ENCODE measurements around the gene CYP1A1.
"Not testable (repeated sequence)": the region's sequence is repeated elsewhere in the genome, so short reads cannot be mapped to it uniquely, and the experiment has no call there.

Gene CYP1A1

DNA sequence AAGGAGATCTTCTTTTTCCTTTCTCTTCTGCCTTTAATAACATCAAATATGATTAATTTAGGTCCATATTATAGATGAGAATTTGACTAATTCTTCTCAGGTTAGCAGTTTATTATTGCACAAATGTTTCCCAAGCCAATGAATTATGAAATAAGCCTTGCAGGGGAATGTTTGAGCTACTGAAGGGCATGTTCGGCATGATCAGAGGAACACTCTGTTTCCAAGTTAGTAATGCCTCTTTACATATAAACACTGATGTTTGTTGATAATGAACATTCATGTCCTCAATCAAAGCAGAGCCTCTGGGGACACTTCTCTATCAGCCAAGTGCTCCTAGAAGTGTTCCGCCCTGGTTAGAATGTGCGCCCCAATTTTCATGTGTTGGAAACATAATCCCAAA lies 10.0 kb upstream of the CYP1A1 start:
- no peak overlapping the region for H3K4me3 ChIP-seq (replicated peaks; ENCODE audit: low read depth, low read length)
- no peak for DNase-seq (ENCODE audit: low read depth)
- TF ChIP-seq, protein P1, sequence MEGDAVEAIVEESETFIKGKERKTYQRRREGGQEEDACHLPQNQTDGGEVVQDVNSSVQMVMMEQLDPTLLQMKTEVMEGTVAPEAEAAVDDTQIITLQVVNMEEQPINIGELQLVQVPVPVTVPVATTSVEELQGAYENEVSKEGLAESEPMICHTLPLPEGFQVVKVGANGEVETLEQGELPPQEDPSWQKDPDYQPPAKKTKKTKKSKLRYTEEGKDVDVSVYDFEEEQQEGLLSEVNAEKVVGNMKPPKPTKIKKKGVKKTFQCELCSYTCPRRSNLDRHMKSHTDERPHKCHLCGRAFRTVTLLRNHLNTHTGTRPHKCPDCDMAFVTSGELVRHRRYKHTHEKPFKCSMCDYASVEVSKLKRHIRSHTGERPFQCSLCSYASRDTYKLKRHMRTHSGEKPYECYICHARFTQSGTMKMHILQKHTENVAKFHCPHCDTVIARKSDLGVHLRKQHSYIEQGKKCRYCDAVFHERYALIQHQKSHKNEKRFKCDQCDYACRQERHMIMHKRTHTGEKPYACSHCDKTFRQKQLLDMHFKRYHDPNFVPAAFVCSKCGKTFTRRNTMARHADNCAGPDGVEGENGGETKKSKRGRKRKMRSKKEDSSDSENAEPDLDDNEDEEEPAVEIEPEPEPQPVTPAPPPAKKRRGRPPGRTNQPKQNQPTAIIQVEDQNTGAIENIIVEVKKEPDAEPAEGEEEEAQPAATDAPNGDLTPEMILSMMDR (IDR thresholded peaks at IDR 0.05; ENCODE audit: low read length, missing control alignments), result no peak

DNA sequence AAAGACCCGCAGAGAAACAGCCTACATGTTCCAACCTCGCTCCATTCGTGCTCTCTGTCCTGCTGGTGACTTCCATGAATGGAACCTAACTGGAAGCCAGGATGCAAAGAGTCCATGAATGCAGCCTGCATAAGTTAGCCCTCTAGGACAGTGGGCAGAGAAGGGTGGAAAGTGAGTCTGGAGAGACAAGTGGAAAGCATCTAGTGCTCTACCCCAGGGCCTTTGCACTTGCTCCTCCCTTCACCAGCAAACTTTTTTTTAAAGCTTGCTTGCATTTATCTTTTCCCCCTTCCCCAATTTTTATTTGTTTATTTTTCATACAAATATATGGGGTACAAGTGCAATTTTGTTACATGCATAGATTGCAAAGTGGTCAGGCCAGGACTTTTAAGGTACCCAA lies 7.9 kb upstream of the CYP1A1 start:
- TF ChIP-seq, protein P1 (IDR thresholded peaks at IDR 0.05; ENCODE audit: low read length, missing control alignments), result no peak
- no peak for DNase-seq (ENCODE audit: low read depth)
- H3K4me3 ChIP-seq (replicated peaks; ENCODE audit: low read depth, low read length), result no peak overlapping the region

DNA sequence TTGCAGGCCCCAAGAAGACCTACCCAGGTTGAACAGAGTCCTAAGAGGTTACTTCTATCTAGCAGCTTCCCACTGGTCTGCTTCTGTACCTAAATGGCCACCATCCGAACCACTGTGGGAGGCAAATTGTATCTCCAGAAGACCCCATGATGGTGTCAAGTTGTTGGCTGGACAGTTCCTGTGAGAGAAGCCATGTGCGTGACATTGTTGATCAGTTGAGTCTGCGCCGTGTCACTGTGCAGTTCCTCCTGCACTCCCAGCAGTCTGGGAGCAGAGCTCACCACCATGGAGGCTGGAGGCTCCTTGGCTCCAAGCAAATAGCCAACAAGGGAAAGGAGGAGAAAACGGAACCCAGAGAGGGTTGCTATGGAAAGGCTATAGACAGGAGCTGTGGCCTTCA lies 7.5 kb upstream of the CYP1A1 start:
- H3K4me3 ChIP-seq (replicated peaks; ENCODE audit: low read depth, low read length), result no peak overlapping the region
- TF ChIP-seq, protein P1 (IDR thresholded peaks at IDR 0.05; ENCODE audit: low read length, missing control alignments), result no peak
- no peak for DNase-seq (ENCODE audit: low read depth)

DNA sequence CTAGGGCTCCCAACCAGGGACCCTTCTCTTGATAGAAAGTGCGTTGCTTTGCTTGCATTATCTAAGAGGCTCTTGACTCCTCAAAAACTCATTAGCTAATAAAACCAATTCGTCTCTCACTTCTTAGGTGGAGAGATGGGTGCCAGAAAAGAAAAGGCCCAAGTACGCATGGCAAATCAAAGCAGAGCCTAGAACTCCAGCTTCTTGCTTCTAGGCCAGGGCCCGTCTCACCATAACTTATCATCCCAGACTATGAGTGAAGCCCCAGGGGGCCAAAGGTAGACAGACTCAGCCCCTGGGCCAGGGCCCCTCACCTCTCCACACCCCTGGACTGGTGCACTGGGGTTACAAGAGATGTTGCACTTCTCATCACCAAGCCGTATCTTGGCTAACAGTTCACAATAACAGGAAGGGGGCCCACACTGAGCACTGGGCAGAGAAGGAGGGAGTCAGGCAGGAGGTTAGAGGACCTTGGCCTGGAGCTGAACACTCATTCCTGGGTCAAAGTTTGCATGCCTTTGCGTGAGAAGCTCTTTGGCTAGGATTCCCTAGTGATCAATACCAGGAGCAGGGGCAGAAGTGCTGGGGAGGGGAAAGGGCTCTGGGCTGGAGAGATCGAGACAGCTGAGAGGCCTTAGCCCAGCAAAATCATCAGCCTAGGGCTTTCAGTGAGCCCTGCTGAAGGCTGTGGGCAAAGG lies 5.4 kb upstream of the CYP1A1 start:
- TF ChIP-seq, protein P1 (IDR thresholded peaks at IDR 0.05; ENCODE audit: low read length, missing control alignments), result no peak
- no peak overlapping the region for H3K4me3 ChIP-seq (replicated peaks; ENCODE audit: low read depth, low read length)
- DNase-seq (ENCODE audit: low read depth), result no peak

GRCh38 chr15:74729372-74729771 lies 4.0 kb upstream of the CYP1A1 start:
- not testable (repeated sequence) for DNase-seq (ENCODE audit: low read depth); H3K4me3 ChIP-seq (replicated peaks; ENCODE audit: low read depth, low read length)

DNA sequence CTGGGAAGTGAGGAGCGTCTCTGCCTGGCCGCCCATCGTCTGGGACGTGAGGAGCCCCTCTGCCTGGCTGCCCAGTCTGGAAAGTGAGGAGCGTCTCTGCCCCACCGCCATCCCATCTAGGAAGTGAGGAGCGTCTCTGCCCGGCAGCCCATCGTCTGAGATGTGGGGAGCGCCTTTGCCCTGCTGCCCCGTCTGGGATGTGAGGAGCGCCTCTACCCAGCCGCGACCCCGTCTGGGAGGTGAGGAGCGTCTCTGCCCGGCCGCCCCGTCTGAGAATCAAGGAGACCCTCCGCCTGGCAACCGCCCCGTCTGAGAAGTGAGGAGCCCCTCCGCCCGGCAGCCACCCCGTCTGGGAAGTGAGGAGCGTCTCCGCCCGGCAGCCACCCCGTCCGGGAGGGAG lies 3.4 kb upstream of the CYP1A1 start:
- not testable (repeated sequence) for DNase-seq (ENCODE audit: low read depth); H3K4me3 ChIP-seq (replicated peaks; ENCODE audit: low read depth, low read length)

DNA sequence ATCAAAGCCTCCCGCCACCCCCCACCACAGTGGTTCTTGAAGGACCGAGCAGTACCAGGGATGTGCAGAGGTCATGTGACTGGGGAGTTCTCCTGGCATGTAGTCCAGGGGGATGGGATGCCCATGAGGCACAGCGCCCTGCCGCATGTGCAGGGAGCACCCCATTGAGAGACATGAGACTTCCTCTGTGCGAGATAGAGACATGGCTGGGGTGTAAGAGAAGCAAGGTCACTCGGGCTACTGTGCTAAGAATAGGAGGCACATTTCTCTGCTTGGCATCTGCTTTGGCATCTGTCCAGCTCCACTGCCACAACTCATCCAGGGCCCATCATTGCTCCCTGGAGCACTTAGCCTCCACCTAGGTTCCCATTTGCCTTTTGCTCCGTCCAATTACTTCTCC lies 2.4 kb upstream of the CYP1A1 start:
- no peak overlapping the region for H3K4me3 ChIP-seq (replicated peaks; ENCODE audit: low read depth, low read length)
- DNase-seq (ENCODE audit: low read depth), result no peak
- TF ChIP-seq, protein P1 (IDR thresholded peaks at IDR 0.05; ENCODE audit: low read length, missing control alignments), result no peak

GRCh38 chr15:74726774-74727164 lies 1.4 kb upstream of the CYP1A1 start:
- TF ChIP-seq, protein P1 (IDR thresholded peaks at IDR 0.05; ENCODE audit: low read length, missing control alignments), result no peak
- no peak for DNase-seq (ENCODE audit: low read depth)

More at GRCh38 chr15:74726774-74727164, 1.4 kb upstream of the CYP1A1 start:
- peak overlapping the region; percentile 54 for H3K4me3 ChIP-seq (replicated peaks; ENCODE audit: low read depth, low read length)
